ENCODE results near the gene COPS8. TPM values are rescaled to one million over a fixed set of nuclear protein-coding genes. Genes with fewer than 3 reads are reported as not detected.

Gene COPS8
- total RNA-seq, 1 donor from 2014 or later, result 46.9 TPM

DNA sequence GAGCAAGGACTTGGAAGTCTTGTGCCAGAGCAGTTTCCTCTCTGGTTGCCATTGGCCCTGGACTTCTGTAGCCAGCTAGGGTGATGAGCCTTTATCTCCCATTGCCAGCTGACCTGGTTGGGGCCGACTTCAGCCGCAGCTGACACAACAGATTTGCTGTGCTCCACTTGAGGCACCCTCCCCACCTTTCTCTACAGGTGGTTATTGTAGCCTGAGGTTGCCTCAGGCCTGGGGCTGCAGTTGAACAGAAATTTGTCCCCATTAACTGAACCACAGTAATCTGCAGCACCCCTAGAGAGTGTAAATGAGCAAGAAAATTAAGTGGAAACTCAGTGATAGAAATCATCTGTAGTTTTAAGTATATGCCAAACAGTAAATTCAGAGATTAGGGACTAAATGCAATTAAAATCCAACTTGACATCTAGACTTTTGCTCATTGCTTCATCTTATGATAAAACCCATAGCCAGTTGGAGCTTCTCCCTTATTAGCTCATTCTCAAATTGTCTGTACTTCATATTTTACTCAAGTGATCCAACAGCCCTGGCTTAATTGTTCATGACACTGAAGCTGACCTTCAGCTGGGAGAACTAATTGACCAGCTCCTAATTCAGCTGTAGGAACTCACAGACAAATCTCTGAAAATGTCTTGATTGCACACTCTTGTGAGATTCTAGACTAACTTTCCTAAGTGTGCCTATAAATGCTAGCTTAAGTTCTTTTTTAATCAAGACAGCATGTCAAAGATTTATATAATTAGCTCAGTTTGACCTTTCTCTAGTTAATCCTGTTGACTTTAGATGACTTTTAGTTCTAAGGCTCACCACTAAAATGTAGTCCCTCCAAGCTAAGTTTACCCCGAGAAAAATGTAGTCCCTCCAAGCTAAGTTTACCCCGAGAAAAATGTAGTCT is 48.9 kb downstream of the COPS8 start:
- Histone ChIP-seq H3K27me3 (no peaks in the 10 kb centered on the region), H3K9me3 (no peaks in the 10 kb centered on the region), H3K4me1 (peaks cover 12% of the 10 kb centered on the region), H3K4me3 (no peak overlapping the region), H3K36me3 (no peaks in the 10 kb centered on the region), H3K27ac (peak overlapping the region; percentile 83)
- intact Hi-C loops (cut with DNase I), result no loop called here
- peak in 1 of 2 donors; percentile 86 for DNase-seq (ENCODE audit: extremely low spot score in 2 of 2)
- TF ChIP-seq POLR2AphosphoS5 (IDR thresholded peaks at IDR 0.05; ENCODE audit: insufficient read depth in 1 of 2, low read depth in 1 of 2), result peak in 1 of 2 donors; percentile 23
- TF ChIP-seq, protein P1, sequence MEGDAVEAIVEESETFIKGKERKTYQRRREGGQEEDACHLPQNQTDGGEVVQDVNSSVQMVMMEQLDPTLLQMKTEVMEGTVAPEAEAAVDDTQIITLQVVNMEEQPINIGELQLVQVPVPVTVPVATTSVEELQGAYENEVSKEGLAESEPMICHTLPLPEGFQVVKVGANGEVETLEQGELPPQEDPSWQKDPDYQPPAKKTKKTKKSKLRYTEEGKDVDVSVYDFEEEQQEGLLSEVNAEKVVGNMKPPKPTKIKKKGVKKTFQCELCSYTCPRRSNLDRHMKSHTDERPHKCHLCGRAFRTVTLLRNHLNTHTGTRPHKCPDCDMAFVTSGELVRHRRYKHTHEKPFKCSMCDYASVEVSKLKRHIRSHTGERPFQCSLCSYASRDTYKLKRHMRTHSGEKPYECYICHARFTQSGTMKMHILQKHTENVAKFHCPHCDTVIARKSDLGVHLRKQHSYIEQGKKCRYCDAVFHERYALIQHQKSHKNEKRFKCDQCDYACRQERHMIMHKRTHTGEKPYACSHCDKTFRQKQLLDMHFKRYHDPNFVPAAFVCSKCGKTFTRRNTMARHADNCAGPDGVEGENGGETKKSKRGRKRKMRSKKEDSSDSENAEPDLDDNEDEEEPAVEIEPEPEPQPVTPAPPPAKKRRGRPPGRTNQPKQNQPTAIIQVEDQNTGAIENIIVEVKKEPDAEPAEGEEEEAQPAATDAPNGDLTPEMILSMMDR (IDR thresholded peaks at IDR 0.05), result no peak

DNA sequence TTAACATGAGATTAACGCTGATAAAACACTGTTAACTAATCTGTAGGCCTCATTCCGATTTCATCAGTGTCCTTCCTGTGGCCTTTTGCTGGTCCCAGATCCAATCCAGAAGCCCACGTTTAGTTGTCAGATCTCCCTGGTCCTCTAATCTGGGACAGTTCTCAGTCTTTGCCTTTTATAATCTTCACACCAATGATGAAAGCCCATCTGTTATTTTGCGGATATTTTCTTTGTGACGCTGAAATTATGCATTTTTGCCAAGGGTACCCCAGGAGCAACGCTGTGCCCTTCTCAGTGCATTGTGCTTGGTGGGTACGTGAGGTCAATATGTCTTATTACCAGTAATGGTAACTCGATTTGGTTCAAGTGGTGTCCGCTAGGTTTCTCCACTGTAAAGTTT is 51.1 kb downstream of the COPS8 start:
- no peak for TF ChIP-seq POLR2AphosphoS5 (IDR thresholded peaks at IDR 0.05; ENCODE audit: insufficient read depth in 1 of 2, low read depth in 1 of 2)
- TF ChIP-seq, protein P1 (IDR thresholded peaks at IDR 0.05), result no peak
- no peak for TF ChIP-seq POLR2A (IDR thresholded peaks at IDR 0.05)
- Histone ChIP-seq H3K4me3 (no peak overlapping the region), H3K9me3 (no peaks in the 10 kb centered on the region), H3K27me3 (no peaks in the 10 kb centered on the region), H3K27ac (no peak overlapping the region), H3K36me3 (no peaks in the 10 kb centered on the region), H3K4me1 (peaks cover 12% of the 10 kb centered on the region)
- intact Hi-C loops (cut with DNase I), result no loop called here
- DNase-seq (ENCODE audit: extremely low spot score in 2 of 2), result peak in 1 of 2 donors; percentile 69

DNA sequence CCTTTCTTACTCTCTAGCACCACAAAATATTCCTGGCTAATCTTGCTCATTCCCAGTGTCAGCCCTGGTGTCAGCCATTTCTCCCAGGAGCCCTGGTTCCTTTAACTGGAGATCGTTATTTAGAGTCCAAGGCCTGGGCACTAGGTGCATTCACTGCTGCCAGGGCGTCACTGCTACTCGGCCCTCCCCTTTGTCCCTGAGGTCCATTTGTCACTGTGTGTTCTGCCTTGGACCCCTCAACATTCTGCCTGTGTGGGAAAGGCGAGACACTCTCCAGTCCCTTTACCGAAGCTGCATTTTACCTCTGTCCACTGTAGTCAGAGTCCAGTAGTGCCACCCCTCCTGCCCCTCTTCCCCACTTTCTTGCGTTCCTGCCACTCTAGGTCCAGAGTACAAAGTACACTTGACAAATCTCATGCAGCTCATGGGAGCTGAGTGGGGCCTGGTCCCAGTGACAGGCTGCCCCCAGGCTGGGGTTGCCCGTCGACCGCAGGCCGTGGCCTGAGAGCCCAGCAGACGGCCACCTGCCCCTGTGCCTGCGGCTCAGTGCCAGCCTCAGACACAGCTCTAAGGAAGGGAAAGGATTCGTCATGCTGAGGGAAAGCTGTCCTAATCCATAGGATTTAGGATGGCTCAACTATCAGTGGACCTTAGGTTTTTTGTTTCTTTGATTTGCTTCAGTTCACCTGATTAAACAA is 52.1 kb downstream of the COPS8 start:
- no peak overlapping the region for H3K4me3 ChIP-seq
- no peaks in the 10 kb centered on the region for H3K9me3 ChIP-seq
- peaks cover 12% of the 10 kb centered on the region for H3K4me1 ChIP-seq
- no peaks in the 10 kb centered on the region for H3K36me3 ChIP-seq
- TF ChIP-seq POLR2A (IDR thresholded peaks at IDR 0.05) (no peak), POLR2AphosphoS5 (IDR thresholded peaks at IDR 0.05; ENCODE audit: insufficient read depth in 1 of 2, low read depth in 1 of 2) (no peak)
- TF ChIP-seq, protein P1 (IDR thresholded peaks at IDR 0.05), result no peak
- intact Hi-C loops (cut with DNase I), result no loop called here
- no peaks in the 10 kb centered on the region for H3K27me3 ChIP-seq
- no peak overlapping the region for H3K27ac ChIP-seq
- peak in 1 of 2 donors; percentile 72 for DNase-seq (ENCODE audit: extremely low spot score in 2 of 2)

DNA sequence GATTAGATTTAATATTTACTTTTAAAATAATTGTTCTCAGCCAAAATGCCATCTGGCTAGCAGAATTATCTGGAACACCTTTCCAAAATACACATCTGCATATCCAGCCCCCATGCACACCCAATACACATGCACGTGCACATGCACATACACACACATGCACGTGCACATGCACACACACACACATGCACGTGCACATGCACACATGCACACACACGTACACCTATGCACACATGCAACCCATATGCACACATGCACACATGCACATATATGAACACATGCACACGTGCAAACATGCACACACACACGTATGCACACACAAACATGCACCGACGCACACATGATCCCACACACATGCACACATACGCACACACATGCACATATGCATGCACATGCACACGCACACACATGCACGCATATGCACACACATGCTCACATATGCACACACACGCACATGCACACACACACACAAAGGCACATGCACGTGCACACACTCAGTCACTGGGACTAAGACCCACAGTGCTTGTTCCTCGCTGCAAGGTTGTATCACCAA is 53.5 kb downstream of the COPS8 start:
- Histone ChIP-seq H3K27me3 (no peaks in the 10 kb centered on the region), H3K36me3 (no peaks in the 10 kb centered on the region), H3K4me3 (no peak overlapping the region), H3K27ac (peak overlapping the region; percentile 77), H3K9me3 (no peaks in the 10 kb centered on the region), H3K4me1 (peaks cover 23% of the 10 kb centered on the region)
- TF ChIP-seq POLR2AphosphoS5 (IDR thresholded peaks at IDR 0.05; ENCODE audit: insufficient read depth in 1 of 2, low read depth in 1 of 2), result no peak
- intact Hi-C loops (cut with DNase I), result no loop called here
- DNase-seq (ENCODE audit: extremely low spot score in 2 of 2), result peak in 1 of 2 donors; percentile 76

DNA sequence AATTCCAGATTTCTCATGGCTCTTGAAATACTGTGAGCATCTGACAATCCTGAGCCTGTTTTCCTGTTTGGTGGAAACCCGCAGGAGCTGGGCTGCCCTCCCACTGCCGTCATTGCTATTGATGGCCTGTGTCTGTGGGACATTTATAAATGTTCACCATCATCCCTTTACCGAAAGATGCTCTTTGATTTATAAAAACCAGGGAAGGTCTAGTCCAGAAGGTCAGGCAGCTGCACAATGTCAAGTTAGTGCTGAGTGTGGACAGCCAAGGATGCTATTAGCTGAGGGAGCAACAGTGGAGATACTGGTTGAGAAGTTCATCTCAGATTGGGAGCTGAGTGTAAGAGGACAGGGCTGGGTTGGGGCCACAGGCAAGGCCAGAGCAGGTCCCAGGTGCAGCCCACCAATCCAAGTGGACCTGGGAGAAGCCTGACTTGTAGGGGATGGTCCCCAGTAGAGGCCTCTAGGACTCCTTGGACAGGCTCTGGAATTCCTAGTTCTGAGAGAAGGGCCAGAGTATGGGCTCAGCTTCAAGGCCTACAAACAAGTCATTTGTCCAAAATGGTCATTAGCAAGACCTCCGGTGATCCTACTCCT is 55.1 kb downstream of the COPS8 start:
- no peaks in the 10 kb centered on the region for H3K27me3 ChIP-seq
- intact Hi-C loops (cut with DNase I), result loop anchor here (2.0 kb wide), 1 partner anchor 260 kb away; no protein-coding TSS in a partner anchor
- peak overlapping the region; percentile 77 for H3K27ac ChIP-seq
- peak in 1 of 2 donors; percentile 89 for DNase-seq (ENCODE audit: extremely low spot score in 2 of 2)
- TF ChIP-seq POLR2AphosphoS5 (IDR thresholded peaks at IDR 0.05; ENCODE audit: insufficient read depth in 1 of 2, low read depth in 1 of 2) (peak in 1 of 2 donors; percentile 26), POLR2A (IDR thresholded peaks at IDR 0.05) (no peak)
- no peaks in the 10 kb centered on the region for H3K9me3 ChIP-seq
- H3K4me1 ChIP-seq, result peaks cover 23% of the 10 kb centered on the region
- no peak overlapping the region for H3K4me3 ChIP-seq
- no peaks in the 10 kb centered on the region for H3K36me3 ChIP-seq
